Small intestine (tissue), 7 donors: ENCODE measurements around the gene VWA8. TPM values are rescaled to one million over a fixed set of nuclear protein-coding genes. Genes with fewer than 3 reads are reported as not detected.

Source experiments
- DNase-seq, 2 donors: peaks; one replicate each; pipeline versions ENCODE4 v3.0.0 to v3.0.0-alpha.2; 2013
- FAIRE-seq: peaks from 2 replicates; lab custom pipeline; 2012; peaks lifted over from hg19 to GRCh38; lab: Jason Lieb, UNC
- H3K27ac ChIP-seq, 3 donors: one replicate each; pipeline ENCODE4 v1.5.1; 2013; ENCODE audit warnings: low read length in 2 of 3, mild to moderate bottlenecking in 2 of 3, control low read depth in 1 of 3, inconsistent platforms in 1 of 3, low read depth in 1 of 3, moderate library complexity in 1 of 3
- H3K27me3 ChIP-seq, 3 donors: one replicate each; pipeline ENCODE4 v1.6.1; 2013; ENCODE audit warnings: low read length in 3 of 3, inconsistent platforms in 1 of 3; ENCODE audit not compliant: control insufficient read depth in 3 of 3, insufficient read depth in 3 of 3
- H3K36me3 ChIP-seq, 3 donors: one replicate each; pipeline ENCODE4 v1.6.1; 2013; ENCODE audit warnings: low read length in 3 of 3, inconsistent platforms in 1 of 3, low read depth in 1 of 3, mild to moderate bottlenecking in 1 of 3, moderate library complexity in 1 of 3; ENCODE audit not compliant: control insufficient read depth in 3 of 3, insufficient read depth in 2 of 3
- H3K4me1 ChIP-seq, 3 donors: one replicate each; pipeline ENCODE4 v1.6.1; 2013; ENCODE audit warnings: low read length in 2 of 3, inconsistent platforms in 1 of 3, low read depth in 1 of 3, mild to moderate bottlenecking in 1 of 3, moderate library complexity in 1 of 3; ENCODE audit not compliant: control insufficient read depth in 3 of 3, insufficient read depth in 2 of 3
- H3K4me3 ChIP-seq, 3 donors: one replicate each; pipeline ENCODE4 v1.5.1; 2013; ENCODE audit warnings: low read length in 3 of 3, control low read depth in 1 of 3, inconsistent platforms in 1 of 3, low read depth in 1 of 3, mild to moderate bottlenecking in 1 of 3, moderate library complexity in 1 of 3
- H3K9me3 ChIP-seq, 2 donors: one replicate each; pipeline ENCODE4 v1.6.1; 2013; ENCODE audit warnings: low read depth in 1 of 2, low read length in 1 of 2; ENCODE audit not compliant: control insufficient read depth in 2 of 2, insufficient read depth in 1 of 2
- WGBS, 3 donors: extraction: QIAGEN DNeasy Blood & Tissue Kit; methylation state at CpG; one replicate each; pipeline ENCODE4 v1.1.7; 2013; 5-methylcytosine and 5-hydroxymethylcytosine counted together
- polyA plus RNA-seq, 4 donors: library from polyadenylated mRNA; stranded (reverse) in 3 of 4; unstranded in 1 of 4; fragments of 200-250 nt in 3 of 4; fragments of 120-200 nt in 1 of 4; gene quantifications; one replicate each; pipeline versions ENCODE4 v1.2.1 to v1.2.3, GENCODE V29; 2013
- donor health status: healthy with polysubstance abuse.
- donor health status: control.
- donor health status: control.
- donor health status: Bipolar disorder and iron deficiency.
- donor health status: healthy.

Gene VWA8
- polyA plus RNA-seq, 4 donors: 3.8 to 11.5 (median 6.0) TPM

DNA sequence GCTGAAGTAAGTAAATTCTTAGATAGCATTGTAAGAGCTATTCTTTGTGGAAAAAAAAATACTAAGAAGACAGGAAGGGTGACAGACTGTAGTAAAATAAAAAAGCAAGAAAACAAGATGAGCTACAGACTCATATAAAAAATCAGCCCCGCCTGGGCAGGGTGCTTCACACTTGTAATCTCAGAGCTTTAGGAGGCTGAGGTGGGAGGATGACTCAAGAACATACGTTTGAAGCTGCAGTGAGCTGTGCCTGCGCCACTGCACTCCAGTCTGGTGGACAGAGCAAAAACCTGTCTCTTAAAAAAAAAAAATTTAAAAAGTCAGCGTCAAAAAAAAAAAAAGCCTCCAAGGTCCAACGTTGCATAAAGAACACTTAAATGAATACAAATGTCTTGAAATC, 102.1 kb downstream of the VWA8 start:
- Histone ChIP-seq H3K27ac (no peak overlapping the region), H3K4me1 (no peaks in the 10 kb centered on the region), H3K36me3 (peaks cover 0 to 6% (median 5%) of the 10 kb centered on the region in 3 donors), H3K9me3 (no peaks in the 10 kb centered on the region), H3K27me3 (no peaks in the 10 kb centered on the region), H3K4me3 (no peak overlapping the region)
- 87 to 88% (median 88%) methylated on average over 5 of the region's 5 CpGs for WGBS, 3 donors
- FAIRE-seq: no peak
- DNase-seq: no peak

- no peaks in the 10 kb centered on the region for H3K9me3 ChIP-seq
- no peak overlapping the region for H3K4me3 ChIP-seq
- no peaks in the 10 kb centered on the region for H3K27me3 ChIP-seq
- FAIRE-seq (no peak), DNase-seq (no peak)
- no peaks in the 10 kb centered on the region for H3K4me1 ChIP-seq
- H3K27ac ChIP-seq: no peak overlapping the region
- H3K36me3 ChIP-seq: peaks cover 0 to 7% (median 3%) of the 10 kb centered on the region in 3 donors
- 90 to 100% (median 95%) methylated on average over 1 of the region's 1 CpG for WGBS, 3 donors
Observed at GRCh38 chr13:41854758-41855157, 106.2 kb downstream of the VWA8 start.

DNA sequence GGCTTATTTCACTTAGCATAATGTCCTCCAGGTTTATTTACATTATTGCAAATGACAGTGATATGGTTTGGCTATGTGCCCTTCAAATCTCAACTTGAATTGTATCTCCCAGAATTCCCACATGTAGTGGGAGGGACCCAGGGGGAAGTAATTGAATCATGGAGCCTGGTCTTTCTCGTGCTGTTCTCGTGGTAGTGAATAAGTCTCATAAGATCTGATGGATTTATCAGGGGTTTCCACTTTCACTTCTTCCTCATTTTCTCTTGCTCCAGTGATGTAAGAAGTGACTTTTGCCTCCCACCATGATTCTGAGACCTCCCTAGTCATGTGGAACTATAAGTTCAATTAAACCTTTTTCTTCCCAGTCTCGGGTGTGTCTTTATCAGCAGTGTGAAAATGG, 109.6 kb downstream of the VWA8 start:
- Histone ChIP-seq H3K9me3 (no peaks in the 10 kb centered on the region), H3K27ac (no peak overlapping the region), H3K4me3 (no peak overlapping the region), H3K4me1 (no peaks in the 10 kb centered on the region), H3K27me3 (no peaks in the 10 kb centered on the region), H3K36me3 (peaks cover 0 to 4% (median 3%) of the 10 kb centered on the region in 3 donors)
- FAIRE-seq (no peak), DNase-seq (no peak)
- WGBS, 3 donors: 91 to 93% (median 92%) methylated on average over 3 of the region's 3 CpGs

- H3K27me3 ChIP-seq: no peaks in the 10 kb centered on the region
- 87 to 100% (median 96%) methylated on average over 2 of the region's 2 CpGs for WGBS, 3 donors
- DNase-seq (no peak), FAIRE-seq (no peak)
- H3K36me3 ChIP-seq: peaks cover 0 to 4% (median 2%) of the 10 kb centered on the region in 3 donors
- H3K4me3 ChIP-seq: no peak overlapping the region
- H3K4me1 ChIP-seq: no peaks in the 10 kb centered on the region
- no peaks in the 10 kb centered on the region for H3K9me3 ChIP-seq
- H3K27ac ChIP-seq: no peak overlapping the region
Observed at GRCh38 chr13:41848435-41849255, 112.3 kb downstream of the VWA8 start.

DNA sequence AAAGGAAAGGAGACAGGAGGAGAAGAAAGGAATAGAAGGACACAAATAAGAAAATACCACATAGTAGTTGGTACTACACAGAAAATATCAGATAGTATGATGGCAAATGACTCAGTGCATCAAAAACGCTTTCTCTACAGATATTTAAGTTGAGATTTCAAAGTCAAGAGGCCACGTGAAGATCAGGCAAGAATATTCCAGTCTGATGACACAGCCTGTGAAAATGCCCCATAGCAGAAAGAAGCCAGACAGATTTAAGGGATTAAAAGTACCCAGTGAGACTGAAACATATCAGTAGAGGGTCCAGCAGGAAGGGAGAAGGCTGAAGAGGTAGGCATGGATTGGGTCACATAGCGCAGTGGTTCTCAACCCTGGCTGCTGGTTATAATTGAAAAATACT, 113.7 kb downstream of the VWA8 start:
- no peak overlapping the region for H3K27ac ChIP-seq
- no peak overlapping the region for H3K4me3 ChIP-seq
- WGBS, 3 donors: 97 to 98% (median 98%) methylated on average over 3 of the region's 3 CpGs
- H3K27me3 ChIP-seq: no peaks in the 10 kb centered on the region
- H3K9me3 ChIP-seq: no peaks in the 10 kb centered on the region
- no peaks in the 10 kb centered on the region for H3K4me1 ChIP-seq
- DNase-seq (no peak), FAIRE-seq (no peak)
- peaks cover 0 to 4% (median 2%) of the 10 kb centered on the region in 3 donors for H3K36me3 ChIP-seq

DNA sequence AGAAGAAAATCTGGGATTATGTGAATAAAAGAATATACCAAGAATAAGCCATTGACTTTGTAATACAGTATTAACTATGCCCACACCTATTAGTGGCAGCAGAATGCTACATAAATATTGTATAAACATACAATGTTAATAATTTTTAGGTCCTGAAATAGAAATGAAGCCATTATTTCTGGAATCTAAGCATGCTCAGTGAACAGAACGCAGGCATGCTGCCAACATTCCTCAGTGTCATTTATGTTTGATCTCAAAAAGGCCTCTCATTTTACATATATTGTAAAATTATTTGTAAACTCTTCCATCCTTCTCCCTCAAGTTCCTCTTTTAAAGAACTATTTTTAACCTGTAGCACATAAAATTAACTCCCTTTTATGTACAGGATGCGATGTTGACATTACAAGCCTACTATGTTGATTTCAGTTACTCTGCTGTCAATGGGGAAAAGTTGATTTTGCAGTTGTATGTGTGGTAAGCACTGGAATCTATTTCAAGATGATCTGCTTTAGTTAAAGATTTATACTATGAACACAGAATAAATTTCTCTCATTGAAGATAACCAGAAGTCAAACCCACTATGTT, 118.8 kb downstream of the VWA8 start:
- FAIRE-seq: no peak
- Histone ChIP-seq H3K4me3 (no peak overlapping the region), H3K4me1 (no peaks in the 10 kb centered on the region), H3K9me3 (no peaks in the 10 kb centered on the region), H3K27me3 (no peaks in the 10 kb centered on the region), H3K27ac (no peak overlapping the region), H3K36me3 (peaks cover 0 to 3% (median 2%) of the 10 kb centered on the region in 3 donors)
- DNase-seq: no peak
- 68 to 92% (median 88%) methylated on average over 2 of the region's 2 CpGs for WGBS, 3 donors

- FAIRE-seq: no peak
- no peak overlapping the region for H3K4me3 ChIP-seq
- H3K4me1 ChIP-seq: no peaks in the 10 kb centered on the region
- no peak for DNase-seq
- 59 to 89% (median 80%) methylated on average over 2 of the region's 2 CpGs for WGBS, 3 donors
- peaks cover 0 to 2% of the 10 kb centered on the region in 2 donors for H3K9me3 ChIP-seq
- H3K36me3 ChIP-seq: peaks cover 0 to 6% (median 2%) of the 10 kb centered on the region in 3 donors
- H3K27me3 ChIP-seq: no peaks in the 10 kb centered on the region
- no peak overlapping the region for H3K27ac ChIP-seq
Observed at GRCh38 chr13:41837629-41838028, 123.3 kb downstream of the VWA8 start.

DNA sequence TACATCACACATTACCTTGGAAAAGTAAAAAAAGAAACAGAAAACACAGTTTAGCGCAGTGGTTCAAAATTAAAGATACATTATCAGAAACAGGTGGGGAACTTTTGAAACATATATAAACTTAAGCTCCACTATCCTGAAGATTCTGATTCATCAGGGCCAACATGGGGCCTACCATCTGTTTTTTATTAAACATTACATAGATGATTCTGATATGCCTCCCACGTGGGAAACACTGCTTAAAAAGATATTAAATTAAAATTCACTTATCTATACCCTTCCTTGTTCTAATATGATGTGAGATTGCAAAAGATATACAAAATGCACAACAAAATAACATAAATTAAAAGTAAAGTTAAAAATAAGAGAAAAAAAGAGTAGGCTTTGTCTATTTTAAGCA, 125.0 kb downstream of the VWA8 start:
- no peak for DNase-seq
- 69 to 96% (median 90%) methylated on average over 2 of the region's 2 CpGs for WGBS, 3 donors
- Histone ChIP-seq H3K27me3 (no peaks in the 10 kb centered on the region), H3K9me3 (peaks cover 0 to 2% of the 10 kb centered on the region in 2 donors), H3K4me1 (no peaks in the 10 kb centered on the region), H3K4me3 (no peak overlapping the region), H3K36me3 (peaks cover 0 to 8% (median 5%) of the 10 kb centered on the region in 3 donors), H3K27ac (no peak overlapping the region)
- FAIRE-seq: no peak
